ENCODE results near the gene HTT-AS. TPM values are rescaled to one million over a fixed set of nuclear protein-coding genes. Genes with fewer than 3 reads are reported as not detected.

The HTT-AS gene
- total and polyA plus RNA-seq, 8 donors: not detected

DNA sequence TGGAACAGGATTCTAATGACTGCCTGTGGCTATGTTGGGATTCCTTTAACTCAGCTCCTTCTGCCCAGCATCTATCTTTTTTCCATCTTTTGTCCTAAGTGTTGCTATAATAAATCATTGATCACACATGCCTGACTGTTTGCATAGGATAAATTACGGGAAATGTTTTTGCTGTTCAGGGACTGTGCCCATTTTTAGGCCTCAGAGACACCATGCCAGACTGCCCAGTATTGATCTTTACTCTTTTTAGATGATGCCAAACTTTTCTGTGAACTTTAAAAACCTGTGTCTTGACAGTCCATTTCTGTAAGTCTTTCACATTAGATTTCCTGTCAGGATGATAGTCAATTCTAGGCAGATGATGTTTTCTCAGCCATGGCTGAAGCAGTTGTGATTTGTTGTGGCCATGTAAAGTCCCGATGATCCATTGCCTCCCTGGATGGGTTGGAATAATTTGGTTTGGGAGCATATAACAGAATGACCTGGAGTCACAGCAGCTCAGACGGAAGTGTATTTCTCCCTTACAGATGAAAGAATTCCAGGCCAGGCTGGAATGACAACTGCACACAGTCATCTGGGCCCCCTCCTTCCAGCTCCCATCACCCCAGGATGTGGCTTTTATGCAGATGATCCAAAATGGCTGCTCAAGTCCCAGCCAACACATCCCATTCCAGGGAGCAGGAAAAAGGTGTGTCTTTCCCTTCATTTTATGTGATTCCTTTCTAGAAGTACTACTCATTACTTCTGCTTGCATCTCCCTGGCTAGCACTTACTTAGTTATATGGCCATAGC, 3.4 kb downstream of the HTT-AS start:
- Histone ChIP-seq H3K4me3 (no peak overlapping the region), H3K27me3 (no peaks in the 10 kb centered on the region), H3K9me3 (no peaks in the 10 kb centered on the region), H3K27ac (no peak overlapping the region), H3K4me1 (peaks cover 9 to 19% (median 17%) of the 10 kb centered on the region in 4 donors), H3K36me3 (no peaks in the 10 kb centered on the region)
- DNase-seq: no peak
- intact Hi-C loops (cut with DNase I; ENCODE audit: low total_unique reads): no loop called here
- 69 to 83% (median 78%) methylated on average over 3 of the region's 3 CpGs for WGBS, 5 donors
- TF ChIP-seq POLR2AphosphoS5 (IDR thresholded peaks at IDR 0.05): no peak
- no peak for TF ChIP-seq EP300 (IDR thresholded peaks at IDR 0.05)
- TF ChIP-seq, protein P1, sequence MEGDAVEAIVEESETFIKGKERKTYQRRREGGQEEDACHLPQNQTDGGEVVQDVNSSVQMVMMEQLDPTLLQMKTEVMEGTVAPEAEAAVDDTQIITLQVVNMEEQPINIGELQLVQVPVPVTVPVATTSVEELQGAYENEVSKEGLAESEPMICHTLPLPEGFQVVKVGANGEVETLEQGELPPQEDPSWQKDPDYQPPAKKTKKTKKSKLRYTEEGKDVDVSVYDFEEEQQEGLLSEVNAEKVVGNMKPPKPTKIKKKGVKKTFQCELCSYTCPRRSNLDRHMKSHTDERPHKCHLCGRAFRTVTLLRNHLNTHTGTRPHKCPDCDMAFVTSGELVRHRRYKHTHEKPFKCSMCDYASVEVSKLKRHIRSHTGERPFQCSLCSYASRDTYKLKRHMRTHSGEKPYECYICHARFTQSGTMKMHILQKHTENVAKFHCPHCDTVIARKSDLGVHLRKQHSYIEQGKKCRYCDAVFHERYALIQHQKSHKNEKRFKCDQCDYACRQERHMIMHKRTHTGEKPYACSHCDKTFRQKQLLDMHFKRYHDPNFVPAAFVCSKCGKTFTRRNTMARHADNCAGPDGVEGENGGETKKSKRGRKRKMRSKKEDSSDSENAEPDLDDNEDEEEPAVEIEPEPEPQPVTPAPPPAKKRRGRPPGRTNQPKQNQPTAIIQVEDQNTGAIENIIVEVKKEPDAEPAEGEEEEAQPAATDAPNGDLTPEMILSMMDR (IDR thresholded peaks at IDR 0.05): no peak
- no peak for TF ChIP-seq POLR2A (IDR thresholded peaks at IDR 0.05)

DNA sequence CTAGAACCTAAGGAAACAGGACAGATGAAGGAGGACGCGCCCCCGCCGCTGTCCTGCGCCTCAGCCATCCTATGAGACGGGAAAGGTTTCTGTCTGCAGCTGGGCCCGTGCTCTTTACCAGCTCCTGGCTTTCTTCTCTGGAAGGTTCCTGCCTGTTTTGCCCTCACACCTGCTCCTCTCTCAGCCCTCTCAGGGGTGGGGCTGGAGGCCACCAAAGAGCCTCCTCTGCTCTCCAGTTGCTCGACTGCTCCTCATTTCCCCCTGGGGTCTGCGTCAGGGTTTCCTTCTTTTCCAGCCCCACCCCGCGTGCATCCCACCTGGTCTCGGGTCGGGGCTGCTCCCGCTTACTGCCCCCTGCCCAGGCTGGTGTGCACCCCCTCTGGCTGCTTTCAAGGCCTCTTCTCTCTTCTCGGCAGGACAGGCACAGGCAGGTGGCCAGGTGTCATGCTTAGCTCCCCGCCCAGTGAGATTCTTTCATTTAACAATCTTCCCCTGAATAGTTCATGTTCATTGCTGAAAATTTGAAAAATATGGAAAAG, 4.6 kb downstream of the HTT-AS start:
- WGBS, 5 donors: 77 to 81% (median 80%) methylated on average over 16 of the region's 16 CpGs
- Histone ChIP-seq H3K27me3 (no peaks in the 10 kb centered on the region), H3K9me3 (no peaks in the 10 kb centered on the region), H3K27ac (no peak overlapping the region), H3K4me3 (no peak overlapping the region), H3K4me1 (peaks cover 6 to 9% (median 8%) of the 10 kb centered on the region in 4 donors), H3K36me3 (no peaks in the 10 kb centered on the region)
- no peak for TF ChIP-seq EP300 (IDR thresholded peaks at IDR 0.05)
- no peak for TF ChIP-seq POLR2A (IDR thresholded peaks at IDR 0.05)
- no peak for TF ChIP-seq POLR2AphosphoS5 (IDR thresholded peaks at IDR 0.05)
- TF ChIP-seq, protein P1 (IDR thresholded peaks at IDR 0.05): no peak
- no peak for DNase-seq
- intact Hi-C loops (cut with DNase I; ENCODE audit: low total_unique reads): no loop called here

DNA sequence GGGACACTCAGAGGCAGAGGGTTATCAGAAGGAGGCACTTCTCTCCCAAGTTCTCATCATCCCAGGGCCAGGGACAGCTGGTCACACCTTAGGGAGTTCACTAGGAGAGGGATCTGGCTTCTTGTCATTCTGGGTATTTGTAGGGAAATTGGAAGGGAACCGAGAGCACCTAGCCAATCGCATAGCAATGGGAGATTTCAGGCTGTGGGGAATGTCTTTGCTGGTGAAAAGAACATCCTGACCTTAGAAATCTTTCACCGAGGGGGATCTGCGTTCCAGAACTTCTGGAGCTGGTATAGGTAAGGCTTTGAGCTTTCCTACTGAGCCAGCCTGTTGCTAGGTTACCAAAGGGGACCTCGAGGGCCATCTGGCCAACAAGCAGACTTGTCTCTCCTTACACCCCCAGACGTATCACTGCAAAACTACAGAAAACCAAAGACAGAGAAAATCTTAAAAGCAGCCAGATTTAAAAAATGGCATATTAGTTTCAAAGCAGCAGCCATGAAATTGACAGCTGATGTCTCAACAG, 6.8 kb downstream of the HTT-AS start:
- no peak overlapping the region for H3K4me3 ChIP-seq
- no peak overlapping the region for H3K27ac ChIP-seq
- no peaks in the 10 kb centered on the region for H3K4me1 ChIP-seq
- no peak for DNase-seq
- H3K36me3 ChIP-seq: no peaks in the 10 kb centered on the region
- TF ChIP-seq POLR2AphosphoS5 (IDR thresholded peaks at IDR 0.05) (no peak), POLR2A (IDR thresholded peaks at IDR 0.05) (no peak), EP300 (IDR thresholded peaks at IDR 0.05) (no peak)
- TF ChIP-seq, protein P1 (IDR thresholded peaks at IDR 0.05): no peak
- no peaks in the 10 kb centered on the region for H3K9me3 ChIP-seq
- intact Hi-C loops (cut with DNase I; ENCODE audit: low total_unique reads): no loop called here
- 82 to 90% (median 88%) methylated on average over 6 of the region's 6 CpGs for WGBS, 5 donors
- H3K27me3 ChIP-seq: no peaks in the 10 kb centered on the region

DNA sequence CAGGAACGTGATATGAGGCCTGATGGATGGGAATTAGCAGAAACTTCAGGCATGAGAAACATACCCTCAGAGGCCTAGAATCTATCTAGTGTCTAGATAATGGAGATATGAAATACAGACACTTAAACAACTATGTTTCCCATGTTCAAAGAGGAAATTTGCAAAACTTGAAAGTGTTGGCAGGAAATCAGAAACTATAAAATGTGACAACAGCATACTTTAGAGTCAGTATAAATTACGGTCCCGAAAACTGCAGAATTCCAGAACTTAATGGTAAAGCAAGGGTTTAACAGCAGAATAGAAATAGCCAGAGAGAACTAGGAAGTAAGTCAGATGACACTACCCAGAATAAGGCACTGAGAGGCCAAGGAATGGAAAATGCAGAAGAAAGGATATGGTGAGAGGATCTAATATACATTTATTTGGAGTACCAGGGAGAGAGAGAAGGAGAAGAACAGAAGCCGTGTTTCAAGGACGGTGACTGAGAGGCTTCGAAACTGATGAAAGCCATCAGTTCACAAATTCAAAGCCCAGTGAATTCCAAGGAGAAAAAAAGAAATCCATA, 7.4 kb downstream of the HTT-AS start:
- Histone ChIP-seq H3K4me1 (no peaks in the 10 kb centered on the region), H3K27me3 (no peaks in the 10 kb centered on the region), H3K4me3 (no peak overlapping the region), H3K27ac (no peak overlapping the region), H3K9me3 (no peaks in the 10 kb centered on the region), H3K36me3 (no peaks in the 10 kb centered on the region)
- intact Hi-C loops (cut with DNase I; ENCODE audit: low total_unique reads): no loop called here
- TF ChIP-seq EP300 (IDR thresholded peaks at IDR 0.05): no peak
- TF ChIP-seq, protein P1 (IDR thresholded peaks at IDR 0.05): no peak
- no peak for TF ChIP-seq POLR2A (IDR thresholded peaks at IDR 0.05)
- TF ChIP-seq POLR2AphosphoS5 (IDR thresholded peaks at IDR 0.05): no peak
- no peak for DNase-seq
- WGBS, 5 donors: 87 to 95% (median 93%) methylated on average over 6 of the region's 6 CpGs

Data from stomach (tissue), 9 donors.